ENCODE data around the gene KRT73. TPM values are rescaled to one million over a fixed set of nuclear protein-coding genes. Genes with fewer than 3 reads are reported as not detected.

The KRT73 gene
- total and polyA plus RNA-seq, 2 of the 8 experiments (the other 6 are each of a cell fraction or from before 2014, with no cell fraction given): not detected

DNA sequence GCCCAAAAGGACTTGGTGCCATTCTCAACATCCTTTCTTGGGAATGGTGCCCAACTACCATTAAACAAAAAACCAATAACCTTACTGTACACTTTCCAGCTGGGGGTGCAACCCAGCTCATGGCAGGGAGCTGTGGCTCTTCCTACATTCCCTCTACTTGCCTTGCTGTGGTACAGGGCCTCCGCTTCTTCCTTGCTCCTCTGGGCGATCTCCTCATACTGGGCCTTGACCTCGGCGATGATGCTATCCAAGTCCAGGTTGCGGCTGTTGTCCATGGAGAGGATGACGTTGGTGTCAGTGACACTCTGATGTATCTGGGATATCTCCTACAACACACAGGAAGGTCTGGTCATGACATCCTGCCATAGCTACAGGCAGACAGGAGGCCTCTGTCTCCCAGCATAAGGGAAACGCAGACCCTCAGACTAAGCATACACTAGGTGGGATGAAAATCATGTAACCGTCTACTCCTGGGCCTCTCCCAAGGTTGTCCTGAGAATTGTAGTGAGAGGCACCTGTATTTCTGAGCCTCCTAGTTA is 29.7 kb upstream of the KRT73 start (continued):
- TF ChIP-seq, protein P1, sequence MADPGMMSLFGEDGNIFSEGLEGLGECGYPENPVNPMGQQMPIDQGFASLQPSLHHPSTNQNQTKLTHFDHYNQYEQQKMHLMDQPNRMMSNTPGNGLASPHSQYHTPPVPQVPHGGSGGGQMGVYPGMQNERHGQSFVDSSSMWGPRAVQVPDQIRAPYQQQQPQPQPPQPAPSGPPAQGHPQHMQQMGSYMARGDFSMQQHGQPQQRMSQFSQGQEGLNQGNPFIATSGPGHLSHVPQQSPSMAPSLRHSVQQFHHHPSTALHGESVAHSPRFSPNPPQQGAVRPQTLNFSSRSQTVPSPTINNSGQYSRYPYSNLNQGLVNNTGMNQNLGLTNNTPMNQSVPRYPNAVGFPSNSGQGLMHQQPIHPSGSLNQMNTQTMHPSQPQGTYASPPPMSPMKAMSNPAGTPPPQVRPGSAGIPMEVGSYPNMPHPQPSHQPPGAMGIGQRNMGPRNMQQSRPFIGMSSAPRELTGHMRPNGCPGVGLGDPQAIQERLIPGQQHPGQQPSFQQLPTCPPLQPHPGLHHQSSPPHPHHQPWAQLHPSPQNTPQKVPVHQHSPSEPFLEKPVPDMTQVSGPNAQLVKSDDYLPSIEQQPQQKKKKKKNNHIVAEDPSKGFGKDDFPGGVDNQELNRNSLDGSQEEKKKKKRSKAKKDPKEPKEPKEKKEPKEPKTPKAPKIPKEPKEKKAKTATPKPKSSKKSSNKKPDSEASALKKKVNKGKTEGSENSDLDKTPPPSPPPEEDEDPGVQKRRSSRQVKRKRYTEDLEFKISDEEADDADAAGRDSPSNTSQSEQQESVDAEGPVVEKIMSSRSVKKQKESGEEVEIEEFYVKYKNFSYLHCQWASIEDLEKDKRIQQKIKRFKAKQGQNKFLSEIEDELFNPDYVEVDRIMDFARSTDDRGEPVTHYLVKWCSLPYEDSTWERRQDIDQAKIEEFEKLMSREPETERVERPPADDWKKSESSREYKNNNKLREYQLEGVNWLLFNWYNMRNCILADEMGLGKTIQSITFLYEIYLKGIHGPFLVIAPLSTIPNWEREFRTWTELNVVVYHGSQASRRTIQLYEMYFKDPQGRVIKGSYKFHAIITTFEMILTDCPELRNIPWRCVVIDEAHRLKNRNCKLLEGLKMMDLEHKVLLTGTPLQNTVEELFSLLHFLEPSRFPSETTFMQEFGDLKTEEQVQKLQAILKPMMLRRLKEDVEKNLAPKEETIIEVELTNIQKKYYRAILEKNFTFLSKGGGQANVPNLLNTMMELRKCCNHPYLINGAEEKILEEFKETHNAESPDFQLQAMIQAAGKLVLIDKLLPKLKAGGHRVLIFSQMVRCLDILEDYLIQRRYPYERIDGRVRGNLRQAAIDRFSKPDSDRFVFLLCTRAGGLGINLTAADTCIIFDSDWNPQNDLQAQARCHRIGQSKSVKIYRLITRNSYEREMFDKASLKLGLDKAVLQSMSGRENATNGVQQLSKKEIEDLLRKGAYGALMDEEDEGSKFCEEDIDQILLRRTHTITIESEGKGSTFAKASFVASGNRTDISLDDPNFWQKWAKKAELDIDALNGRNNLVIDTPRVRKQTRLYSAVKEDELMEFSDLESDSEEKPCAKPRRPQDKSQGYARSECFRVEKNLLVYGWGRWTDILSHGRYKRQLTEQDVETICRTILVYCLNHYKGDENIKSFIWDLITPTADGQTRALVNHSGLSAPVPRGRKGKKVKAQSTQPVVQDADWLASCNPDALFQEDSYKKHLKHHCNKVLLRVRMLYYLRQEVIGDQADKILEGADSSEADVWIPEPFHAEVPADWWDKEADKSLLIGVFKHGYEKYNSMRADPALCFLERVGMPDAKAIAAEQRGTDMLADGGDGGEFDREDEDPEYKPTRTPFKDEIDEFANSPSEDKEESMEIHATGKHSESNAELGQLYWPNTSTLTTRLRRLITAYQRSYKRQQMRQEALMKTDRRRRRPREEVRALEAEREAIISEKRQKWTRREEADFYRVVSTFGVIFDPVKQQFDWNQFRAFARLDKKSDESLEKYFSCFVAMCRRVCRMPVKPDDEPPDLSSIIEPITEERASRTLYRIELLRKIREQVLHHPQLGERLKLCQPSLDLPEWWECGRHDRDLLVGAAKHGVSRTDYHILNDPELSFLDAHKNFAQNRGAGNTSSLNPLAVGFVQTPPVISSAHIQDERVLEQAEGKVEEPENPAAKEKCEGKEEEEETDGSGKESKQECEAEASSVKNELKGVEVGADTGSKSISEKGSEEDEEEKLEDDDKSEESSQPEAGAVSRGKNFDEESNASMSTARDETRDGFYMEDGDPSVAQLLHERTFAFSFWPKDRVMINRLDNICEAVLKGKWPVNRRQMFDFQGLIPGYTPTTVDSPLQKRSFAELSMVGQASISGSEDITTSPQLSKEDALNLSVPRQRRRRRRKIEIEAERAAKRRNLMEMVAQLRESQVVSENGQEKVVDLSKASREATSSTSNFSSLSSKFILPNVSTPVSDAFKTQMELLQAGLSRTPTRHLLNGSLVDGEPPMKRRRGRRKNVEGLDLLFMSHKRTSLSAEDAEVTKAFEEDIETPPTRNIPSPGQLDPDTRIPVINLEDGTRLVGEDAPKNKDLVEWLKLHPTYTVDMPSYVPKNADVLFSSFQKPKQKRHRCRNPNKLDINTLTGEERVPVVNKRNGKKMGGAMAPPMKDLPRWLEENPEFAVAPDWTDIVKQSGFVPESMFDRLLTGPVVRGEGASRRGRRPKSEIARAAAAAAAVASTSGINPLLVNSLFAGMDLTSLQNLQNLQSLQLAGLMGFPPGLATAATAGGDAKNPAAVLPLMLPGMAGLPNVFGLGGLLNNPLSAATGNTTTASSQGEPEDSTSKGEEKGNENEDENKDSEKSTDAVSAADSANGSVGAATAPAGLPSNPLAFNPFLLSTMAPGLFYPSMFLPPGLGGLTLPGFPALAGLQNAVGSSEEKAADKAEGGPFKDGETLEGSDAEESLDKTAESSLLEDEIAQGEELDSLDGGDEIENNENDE (IDR thresholded peaks at IDR 0.05; ENCODE audit: insufficient replicate concordance, low read length): no peak

Data from H1 (cell line).